Measurements from ENCODE around the gene RBP2.

- TF ChIP-seq, protein P1, sequence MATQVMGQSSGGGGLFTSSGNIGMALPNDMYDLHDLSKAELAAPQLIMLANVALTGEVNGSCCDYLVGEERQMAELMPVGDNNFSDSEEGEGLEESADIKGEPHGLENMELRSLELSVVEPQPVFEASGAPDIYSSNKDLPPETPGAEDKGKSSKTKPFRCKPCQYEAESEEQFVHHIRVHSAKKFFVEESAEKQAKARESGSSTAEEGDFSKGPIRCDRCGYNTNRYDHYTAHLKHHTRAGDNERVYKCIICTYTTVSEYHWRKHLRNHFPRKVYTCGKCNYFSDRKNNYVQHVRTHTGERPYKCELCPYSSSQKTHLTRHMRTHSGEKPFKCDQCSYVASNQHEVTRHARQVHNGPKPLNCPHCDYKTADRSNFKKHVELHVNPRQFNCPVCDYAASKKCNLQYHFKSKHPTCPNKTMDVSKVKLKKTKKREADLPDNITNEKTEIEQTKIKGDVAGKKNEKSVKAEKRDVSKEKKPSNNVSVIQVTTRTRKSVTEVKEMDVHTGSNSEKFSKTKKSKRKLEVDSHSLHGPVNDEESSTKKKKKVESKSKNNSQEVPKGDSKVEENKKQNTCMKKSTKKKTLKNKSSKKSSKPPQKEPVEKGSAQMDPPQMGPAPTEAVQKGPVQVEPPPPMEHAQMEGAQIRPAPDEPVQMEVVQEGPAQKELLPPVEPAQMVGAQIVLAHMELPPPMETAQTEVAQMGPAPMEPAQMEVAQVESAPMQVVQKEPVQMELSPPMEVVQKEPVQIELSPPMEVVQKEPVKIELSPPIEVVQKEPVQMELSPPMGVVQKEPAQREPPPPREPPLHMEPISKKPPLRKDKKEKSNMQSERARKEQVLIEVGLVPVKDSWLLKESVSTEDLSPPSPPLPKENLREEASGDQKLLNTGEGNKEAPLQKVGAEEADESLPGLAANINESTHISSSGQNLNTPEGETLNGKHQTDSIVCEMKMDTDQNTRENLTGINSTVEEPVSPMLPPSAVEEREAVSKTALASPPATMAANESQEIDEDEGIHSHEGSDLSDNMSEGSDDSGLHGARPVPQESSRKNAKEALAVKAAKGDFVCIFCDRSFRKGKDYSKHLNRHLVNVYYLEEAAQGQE (IDR thresholded peaks at IDR 0.05) = no peak
- TF ChIP-seq, protein P2, sequence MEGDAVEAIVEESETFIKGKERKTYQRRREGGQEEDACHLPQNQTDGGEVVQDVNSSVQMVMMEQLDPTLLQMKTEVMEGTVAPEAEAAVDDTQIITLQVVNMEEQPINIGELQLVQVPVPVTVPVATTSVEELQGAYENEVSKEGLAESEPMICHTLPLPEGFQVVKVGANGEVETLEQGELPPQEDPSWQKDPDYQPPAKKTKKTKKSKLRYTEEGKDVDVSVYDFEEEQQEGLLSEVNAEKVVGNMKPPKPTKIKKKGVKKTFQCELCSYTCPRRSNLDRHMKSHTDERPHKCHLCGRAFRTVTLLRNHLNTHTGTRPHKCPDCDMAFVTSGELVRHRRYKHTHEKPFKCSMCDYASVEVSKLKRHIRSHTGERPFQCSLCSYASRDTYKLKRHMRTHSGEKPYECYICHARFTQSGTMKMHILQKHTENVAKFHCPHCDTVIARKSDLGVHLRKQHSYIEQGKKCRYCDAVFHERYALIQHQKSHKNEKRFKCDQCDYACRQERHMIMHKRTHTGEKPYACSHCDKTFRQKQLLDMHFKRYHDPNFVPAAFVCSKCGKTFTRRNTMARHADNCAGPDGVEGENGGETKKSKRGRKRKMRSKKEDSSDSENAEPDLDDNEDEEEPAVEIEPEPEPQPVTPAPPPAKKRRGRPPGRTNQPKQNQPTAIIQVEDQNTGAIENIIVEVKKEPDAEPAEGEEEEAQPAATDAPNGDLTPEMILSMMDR (IDR thresholded peaks at IDR 0.05) = no peak
- TF ChIP-seq KDM1A (IDR thresholded peaks at IDR 0.05; ENCODE audit: low read depth) = no peak
- no peak for TF ChIP-seq JUNB (IDR thresholded peaks at IDR 0.05)
- no peak for TF ChIP-seq POLR2A (IDR thresholded peaks at IDR 0.05; ENCODE audit: low read length)
- TF ChIP-seq, protein P3, sequence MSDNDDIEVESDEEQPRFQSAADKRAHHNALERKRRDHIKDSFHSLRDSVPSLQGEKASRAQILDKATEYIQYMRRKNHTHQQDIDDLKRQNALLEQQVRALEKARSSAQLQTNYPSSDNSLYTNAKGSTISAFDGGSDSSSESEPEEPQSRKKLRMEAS (IDR thresholded peaks at IDR 0.05) = no peak
- no peak for TF ChIP-seq BHLHE40 (IDR thresholded peaks at IDR 0.05; ENCODE audit: low read depth, low read length)
- no peak for TF ChIP-seq POLR2AphosphoS2 (conservative IDR thresholded peaks at IDR 0.05; ENCODE audit: low read length)
These were observed 21.1 kb downstream of the RBP2 start for GRCh38 chr3:139455206-139455605.
